A549 treated with CORT108297 at 1 μM for 4 hours (cell line): ENCODE results near the gene S100A1. TPM values are rescaled to one million over a fixed set of nuclear protein-coding genes. Genes with fewer than 3 reads are reported as not detected.

ENCODE experiments used
- total RNA-seq: library from RNA; stranded (reverse); fragments of 200-300 nt; extraction: Qiagen RNA extraction; gene quantifications from 5 replicates; pipeline ENCODE4 v1.2.3, GENCODE V29; 2022

Gene S100A1
- total RNA-seq, result 0.38 to 0.74 TPM (median 0.61 TPM) in 5 replicates

DNA sequence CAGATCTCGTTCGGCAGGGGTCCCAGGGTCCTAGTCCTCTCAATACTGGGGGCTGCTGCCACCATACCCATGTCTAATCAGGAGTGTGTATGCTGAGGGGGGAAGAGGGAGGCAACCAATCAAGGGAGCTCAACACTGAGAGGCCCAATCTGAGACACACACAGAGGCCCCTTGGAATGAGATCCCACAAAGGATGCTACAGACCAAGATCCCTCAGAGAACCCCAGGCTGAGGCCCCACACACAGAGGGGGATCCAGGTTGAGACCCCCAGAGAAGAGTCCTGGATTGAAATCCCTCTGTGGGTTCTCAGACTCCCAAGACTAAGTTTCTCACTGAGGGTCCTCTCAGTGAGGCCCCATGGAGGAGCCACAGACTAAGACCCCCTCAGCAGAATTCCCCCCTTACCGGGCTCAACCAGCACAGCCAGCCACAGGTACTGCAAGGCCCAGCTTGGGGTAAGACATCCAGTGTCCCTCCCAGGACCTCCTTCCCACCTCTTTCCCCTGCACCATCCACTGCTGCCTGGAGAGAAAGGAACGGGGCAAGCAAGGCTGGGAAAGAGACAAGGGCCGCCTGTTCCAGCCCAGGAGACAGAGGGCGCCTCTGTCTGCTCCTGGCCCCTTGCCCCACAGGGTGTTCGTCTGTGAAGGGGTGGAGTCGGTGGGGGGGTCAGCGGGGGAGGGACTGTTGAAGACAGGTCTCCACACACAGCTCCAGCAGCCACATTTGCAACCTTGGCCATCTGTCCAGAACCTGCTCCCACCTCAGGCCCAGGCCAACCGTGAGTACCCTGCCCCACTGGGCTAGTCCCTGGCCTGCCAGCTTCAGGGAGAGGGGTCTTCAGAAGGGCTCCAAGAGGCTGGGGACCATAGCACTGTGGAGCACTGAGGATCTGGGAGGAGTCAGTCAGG, at the start of gene S100A1:
TSS of gene S100A1 (plus strand) at position 720 of the 912 bp plus-strand sequence. CDS start 2,088 bp downstream, outside the sequence.

DNA sequence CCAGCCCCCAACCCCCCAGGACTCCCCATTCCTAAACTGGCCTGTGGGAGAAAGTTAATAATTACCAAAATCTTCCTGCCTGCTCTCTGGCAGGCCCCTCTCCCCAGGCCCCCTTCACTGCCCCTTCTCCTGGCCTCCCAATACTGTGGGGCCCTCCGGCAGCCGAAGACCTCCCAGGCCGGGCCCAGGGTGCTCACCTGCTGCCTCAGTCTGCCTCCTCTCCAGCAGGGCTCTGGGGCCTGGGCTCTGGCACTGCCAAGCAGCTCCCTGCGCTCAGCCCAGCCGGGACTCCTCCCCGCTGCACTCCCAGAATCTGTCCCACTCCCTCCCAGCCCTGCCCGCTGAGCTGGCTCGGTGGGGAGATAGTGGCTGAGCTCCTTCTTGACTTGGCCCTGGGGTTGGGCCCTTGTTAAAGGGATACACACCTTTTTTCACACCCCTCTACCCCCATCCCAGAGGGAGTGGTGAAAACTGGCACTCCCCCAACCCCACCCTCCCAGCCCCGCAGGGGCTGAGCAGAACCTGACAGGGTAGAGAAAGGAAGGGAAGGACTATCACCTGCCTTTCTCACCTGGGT, 15.4 kb upstream of the S100A1 start, which contains the start of gene S100A16:
TSS of gene S100A16 (minus strand) at position 383 of the 577 bp plus-strand sequence. CDS start 4,986 bp downstream, outside the sequence.

DNA sequence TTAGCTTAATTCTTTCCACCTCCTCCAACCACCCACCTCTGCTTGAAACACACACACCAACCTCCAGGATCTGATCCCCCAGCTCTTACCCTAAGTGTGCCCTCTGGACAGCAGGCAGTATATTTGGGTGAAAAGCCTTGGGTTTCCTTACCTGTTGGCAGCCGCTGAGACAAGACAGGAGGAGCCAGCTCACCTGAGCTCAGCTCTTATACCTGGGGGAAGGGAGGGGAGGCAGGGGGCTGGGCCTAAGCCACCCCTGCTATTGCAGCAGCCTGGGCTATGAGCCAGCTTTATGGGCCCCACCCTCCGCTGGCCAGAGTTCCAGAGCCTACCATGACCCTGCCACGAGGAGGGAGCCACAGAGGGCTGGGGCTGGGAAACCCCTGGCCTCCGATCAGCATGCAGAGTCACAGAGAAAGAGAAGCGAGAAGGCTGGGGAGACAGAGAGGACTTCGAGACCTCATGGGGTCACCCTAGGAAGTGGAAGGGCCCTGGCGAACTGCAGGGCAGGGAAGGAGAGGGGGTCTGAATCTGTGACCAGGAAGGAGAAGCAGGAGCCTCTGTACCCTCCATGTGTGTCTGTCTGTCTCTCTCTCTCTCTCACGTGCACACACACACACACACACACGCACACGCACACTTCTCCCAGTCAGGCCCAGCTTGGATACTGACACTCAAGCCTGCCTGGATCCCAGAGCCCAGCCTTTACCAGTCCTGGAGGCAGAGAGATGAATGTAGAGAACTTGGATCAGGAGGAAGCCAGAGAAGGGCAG, 11.9 kb upstream of the S100A1 start, which contains the start of gene S100A14:
TSS of gene S100A14 (minus strand) at position 182 of the 773 bp plus-strand sequence. CDS start 467 bp downstream, outside the sequence.

DNA sequence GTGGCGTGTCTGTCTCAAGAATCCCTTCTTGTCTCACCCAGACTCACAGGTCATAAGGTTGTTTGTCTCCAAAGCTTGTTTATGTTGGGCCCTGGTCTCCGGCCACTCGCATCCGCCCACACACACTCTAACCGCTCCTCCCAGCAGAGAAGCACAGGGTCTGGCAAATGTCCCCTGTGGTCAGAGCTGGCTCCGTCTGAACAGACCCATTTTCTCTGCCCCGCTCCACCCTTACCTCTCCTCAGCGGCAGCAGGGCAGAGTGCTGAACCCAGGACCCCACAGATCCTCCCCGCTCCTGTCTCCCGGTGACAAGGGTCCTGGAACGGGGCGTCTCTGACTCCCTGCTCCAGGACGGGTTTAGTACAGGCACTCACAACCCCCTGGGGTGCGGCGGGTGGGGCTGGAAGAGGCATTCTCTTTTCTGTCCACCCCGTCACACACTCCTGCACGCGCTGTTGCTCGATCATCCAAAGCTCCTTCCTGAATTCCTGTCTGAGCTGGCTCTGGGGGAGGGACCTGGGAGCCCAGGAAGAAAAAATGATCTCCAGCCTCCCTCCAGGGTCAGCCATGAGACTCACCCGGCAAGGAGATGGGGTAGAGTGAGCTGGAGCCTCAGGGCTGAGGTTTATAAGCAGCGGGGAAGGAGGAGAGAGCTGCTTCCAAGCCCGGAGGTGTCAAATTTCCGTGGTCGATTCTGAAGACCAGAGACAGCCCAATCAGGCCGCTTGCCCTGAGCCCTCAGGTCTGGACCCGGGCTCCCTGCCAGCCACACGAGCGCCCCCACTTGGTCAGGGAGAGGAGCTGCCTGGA, 1.1 kb upstream of the S100A1 start, which contains the start of gene S100A13:
TSS of gene S100A13 (minus strand) at position 602 of the 811 bp plus-strand sequence. CDS start 1,033 bp downstream, outside the sequence.

DNA sequence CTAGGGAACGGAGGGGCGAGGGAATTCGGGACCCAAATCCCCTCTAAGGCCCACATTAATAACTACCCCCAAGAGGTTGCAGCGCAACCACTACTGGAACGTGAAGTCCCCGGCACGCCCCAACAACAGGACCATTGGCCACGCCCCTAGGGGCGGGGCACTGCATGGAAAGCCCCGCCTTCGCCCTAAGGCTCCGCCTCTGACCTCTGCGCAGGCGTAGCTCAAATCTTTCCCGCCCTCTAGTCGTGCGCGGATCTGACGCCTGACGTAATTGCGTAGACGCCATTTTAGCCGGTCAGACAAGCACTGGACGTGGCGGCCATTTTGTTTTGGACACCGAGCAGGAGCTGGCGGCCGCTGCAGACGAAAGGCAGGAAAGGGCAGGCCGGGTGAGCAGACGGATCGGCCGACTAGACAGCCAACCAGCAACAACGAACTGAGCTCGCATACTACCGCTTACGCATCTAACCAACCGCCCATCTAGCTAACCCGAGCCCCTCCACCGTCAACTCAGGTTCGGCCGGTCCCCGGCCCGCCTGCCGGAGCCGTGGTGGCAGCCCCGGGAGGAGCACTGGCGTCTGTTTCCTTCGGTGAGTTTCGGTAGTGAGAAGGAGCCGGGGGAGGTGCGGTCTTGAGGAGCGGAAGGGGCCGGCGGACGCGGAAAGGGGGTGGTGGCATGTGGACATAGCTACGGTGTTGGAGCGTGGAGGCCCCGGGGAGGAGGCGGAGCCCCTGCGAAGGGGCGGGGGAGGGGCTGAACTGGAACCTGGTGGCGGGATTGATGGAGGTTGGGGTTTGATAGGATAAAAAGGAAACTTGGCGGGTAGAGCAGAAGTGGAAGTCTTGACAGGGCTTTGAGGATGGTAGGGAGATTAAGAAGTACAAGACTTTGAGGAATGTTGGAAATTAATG, 5.8 kb downstream of the S100A1 start, which contains the start of gene CHTOP:
TSS of gene CHTOP (plus strand) at position 313 of the 912 bp plus-strand sequence. CDS start 2,523 bp downstream, outside the sequence.

DNA sequence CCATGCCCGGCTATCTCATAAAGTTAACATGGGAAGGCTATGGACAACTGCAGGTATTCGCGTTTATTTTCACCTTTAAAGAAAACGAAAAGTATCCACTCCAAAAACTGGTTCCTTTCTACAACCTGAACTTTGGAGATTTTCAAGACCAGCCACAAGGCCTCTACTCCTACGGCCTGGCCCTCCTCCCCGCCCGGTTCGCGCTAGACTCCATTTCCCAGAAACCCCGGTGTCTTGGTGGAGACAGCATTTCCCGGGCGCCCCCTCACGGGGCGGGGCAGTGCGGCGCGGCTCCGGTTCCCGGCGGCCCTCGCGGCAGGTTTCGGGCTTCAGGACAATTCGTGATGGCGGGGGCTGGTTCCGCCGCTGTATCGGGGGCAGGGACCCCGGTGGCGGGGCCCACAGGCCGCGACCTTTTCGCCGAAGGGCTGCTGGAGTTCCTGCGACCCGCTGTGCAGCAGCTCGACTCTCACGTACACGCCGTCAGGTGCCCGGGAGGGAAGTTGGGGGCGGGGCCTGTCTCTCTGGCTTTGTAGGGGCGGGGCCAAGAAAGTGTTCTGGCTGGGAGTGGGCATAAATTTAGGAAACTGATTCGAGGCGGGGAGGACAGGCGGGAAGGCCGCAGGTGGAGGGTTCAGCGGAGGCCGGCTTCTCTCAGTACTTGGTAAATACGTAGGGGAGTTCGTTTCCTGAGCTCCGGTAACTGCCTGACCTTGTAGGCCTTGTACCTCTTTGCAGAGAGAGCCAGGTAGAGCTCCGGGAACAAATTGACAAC, 30.4 kb downstream of the S100A1 start, which contains the start of gene SNAPIN:
TSS of gene SNAPIN (plus strand) at position 304 of the 775 bp plus-strand sequence. CDS start at position 345, 41 bp downstream.

GRCh38 chr1:153670859-153671627, 42.8 kb downstream of the S100A1 start, which contains the start of gene ILF2:
Gene ILF2 (minus strand): TSS chr1:153670993. CDS start chr1:153670922, 71 bp downstream.

DNA sequence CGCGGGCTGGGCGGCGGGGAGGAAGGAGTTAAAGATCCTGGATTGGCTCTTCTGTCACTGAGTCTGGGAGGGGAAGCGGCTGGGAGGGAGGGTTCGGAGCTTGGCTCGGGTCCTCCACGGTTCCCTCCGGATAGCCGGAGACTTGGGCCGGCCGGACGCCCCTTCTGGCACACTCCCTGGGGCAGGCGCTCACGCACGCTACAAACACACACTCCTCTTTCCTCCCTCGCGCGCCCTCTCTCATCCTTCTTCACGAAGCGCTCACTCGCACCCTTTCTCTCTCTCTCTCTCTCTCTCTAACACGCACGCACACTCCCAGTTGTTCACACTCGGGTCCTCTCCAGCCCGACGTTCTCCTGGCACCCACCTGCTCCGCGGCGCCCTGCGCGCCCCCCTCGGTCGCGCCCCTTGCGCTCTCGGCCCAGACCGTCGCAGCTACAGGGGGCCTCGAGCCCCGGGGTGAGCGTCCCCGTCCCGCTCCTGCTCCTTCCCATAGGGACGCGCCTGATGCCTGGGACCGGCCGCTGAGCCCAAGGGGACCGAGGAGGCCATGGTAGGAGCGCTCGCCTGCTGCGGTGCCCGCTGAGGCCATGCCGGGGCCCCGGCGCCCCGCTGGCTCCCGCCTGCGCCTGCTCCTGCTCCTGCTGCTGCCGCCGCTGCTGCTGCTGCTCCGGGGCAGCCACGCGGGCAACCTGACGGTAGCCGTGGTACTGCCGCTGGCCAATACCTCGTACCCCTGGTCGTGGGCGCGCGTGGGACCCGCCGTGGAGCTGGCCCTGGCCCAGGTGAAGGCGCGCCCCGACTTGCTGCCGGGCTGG, 50.5 kb downstream of the S100A1 start, which contains the start of gene NPR1:
TSS of gene NPR1 (plus strand) at position 170 of the 818 bp plus-strand sequence. CDS start at position 591, 421 bp downstream.

Other genes with a start within 250 kb of the S100A1 start
- gene S100A8, start 237.4 kb upstream of the S100A1 start, total RNA-seq, result not detected in 5 replicates
- not detected in 5 replicates for gene S100A7A, start 211.9 kb upstream of the S100A1 start, total RNA-seq
- not detected in 5 replicates for gene S100A7, start 167.8 kb upstream of the S100A1 start, total RNA-seq
- 3,058 to 3,788 TPM (median 3,444 TPM) in 5 replicates for gene S100A6, start 92.4 kb upstream of the S100A1 start, total RNA-seq
- gene S100A5, start 87.5 kb upstream of the S100A1 start, total RNA-seq, result 0.70 to 1.1 TPM (median 0.81 TPM) in 5 replicates
- gene S100A4, start 82.6 kb upstream of the S100A1 start, total RNA-seq, result 1,610 to 1,903 TPM (median 1,713 TPM) in 5 replicates
- 93.8 to 105 TPM (median 100 TPM) in 5 replicates for gene S100A3, start 79.2 kb upstream of the S100A1 start, total RNA-seq
- 16.0 to 29.8 TPM (median 24.0 TPM) in 5 replicates for gene S100A2, start 62.6 kb upstream of the S100A1 start, total RNA-seq
- 447 to 522 TPM (median 509 TPM) in 5 replicates for gene S100A16, start 15.3 kb upstream of the S100A1 start, total RNA-seq
- 0.30 to 0.71 TPM (median 0.40 TPM) in 5 replicates for gene S100A14, start 12.1 kb upstream of the S100A1 start, total RNA-seq
- 153 to 182 TPM (median 174 TPM) in 5 replicates for gene S100A13, start 929 bp upstream of the S100A1 start, total RNA-seq
- gene CHTOP, start 5.6 kb downstream of the S100A1 start, total RNA-seq, result 68.7 to 85.0 TPM (median 79.2 TPM) in 5 replicates
- gene SNAPIN, start 30.3 kb downstream of the S100A1 start, total RNA-seq, result 54.1 to 63.4 TPM (median 57.4 TPM) in 5 replicates
- 260 to 295 TPM (median 261 TPM) in 5 replicates for gene ILF2, start 42.6 kb downstream of the S100A1 start, total RNA-seq
- 0.82 to 1.1 TPM (median 1.0 TPM) in 5 replicates for gene NPR1, start 50.3 kb downstream of the S100A1 start, total RNA-seq
- 18.9 to 20.5 TPM (median 20.3 TPM) in 5 replicates for gene INTS3, start 99.6 kb downstream of the S100A1 start, total RNA-seq
- gene SLC27A3, start 147.0 kb downstream of the S100A1 start, total RNA-seq, result 0.73 to 2.4 TPM (median 1.3 TPM) in 5 replicates